Lower leg skin (tissue), 4 donors: Measurements from ENCODE around the gene PIGR. TPM values are rescaled to one million over a fixed set of nuclear protein-coding genes. Genes with fewer than 3 reads are reported as not detected.

Experiments
- DNase-seq, 2 donors: peaks; one replicate each; pipeline ENCODE4 v3.0.0-alpha.2; 2019; ENCODE audit warnings: low spot score in 2 of 2
- H3K4me3 ChIP-seq: fragments of 200-600 bp; sonication (generic); 2 replicates; pipeline ENCODE4 v1.5.1; 2017; ENCODE audit warnings: mild to moderate bottlenecking, low read depth; ENCODE audit not compliant: poor library complexity, severe bottlenecking
- POLR2A ChIP-seq, 2 donors: fragments of 450-650 bp; IDR thresholded peaks; one replicate each; pipeline ENCODE4 v1.6.1; 2016 to 2017; ENCODE audit warnings: antibody characterized with exemption in 2 of 2, mild to moderate bottlenecking in 1 of 2, moderate library complexity in 1 of 2
- WGBS, 2 donors: methylation state at CpG; one replicate each; pipeline ENCODE4 v1.1.5; 2018; 5-methylcytosine and 5-hydroxymethylcytosine counted together
- intact Hi-C: fragments of 100-400 bp; cut with DNase I; formaldehyde crosslinking; loops from one replicate; pipeline ENCODE4 v1.15.0; 2023; ENCODE audit warnings: low total_unique reads
- total RNA-seq, 4 donors: library from RNA; depleted of rRNA; stranded (reverse); fragments of >200 nt; gene quantifications; one replicate each; pipeline ENCODE4 v1.1.0, GENCODE V29; 2016
- TF ChIP-seq, protein P1 (sequence below), 3 donors: fragments of 450-650 bp; IDR thresholded peaks; one replicate each; pipeline ENCODE4 v1.5.1; 2016; ENCODE audit warnings: antibody characterized with exemption in 3 of 3, mild to moderate bottlenecking in 3 of 3, moderate library complexity in 2 of 3

PIGR gene
- total RNA-seq, 4 donors from 2014 or later, result 0.55 to 4.7 (median 2.0) TPM; not detected in 1

DNA sequence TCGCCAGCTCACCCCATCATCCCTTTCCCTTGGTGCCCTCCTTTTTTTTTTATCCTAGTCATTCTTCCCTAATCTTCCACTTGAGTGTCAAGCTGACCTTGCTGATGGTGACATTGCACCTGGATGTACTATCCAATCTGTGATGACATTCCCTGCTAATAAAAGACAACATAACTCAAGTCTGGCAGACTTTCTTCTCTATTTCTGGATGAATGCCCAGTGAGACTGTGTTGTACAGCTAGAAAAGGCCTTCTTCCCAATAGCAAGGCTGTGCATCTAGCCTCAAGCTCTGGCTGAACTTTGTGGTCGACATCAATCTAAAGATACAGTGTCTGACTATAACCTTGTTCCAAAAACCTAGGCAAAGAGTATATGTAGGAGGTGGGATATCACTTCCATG, 42.6 kb downstream of the PIGR start:
- peak in 1 of 2 donors; percentile 28 for DNase-seq
- TF ChIP-seq POLR2A (IDR thresholded peaks at IDR 0.05), result no peak
- TF ChIP-seq, protein P1, sequence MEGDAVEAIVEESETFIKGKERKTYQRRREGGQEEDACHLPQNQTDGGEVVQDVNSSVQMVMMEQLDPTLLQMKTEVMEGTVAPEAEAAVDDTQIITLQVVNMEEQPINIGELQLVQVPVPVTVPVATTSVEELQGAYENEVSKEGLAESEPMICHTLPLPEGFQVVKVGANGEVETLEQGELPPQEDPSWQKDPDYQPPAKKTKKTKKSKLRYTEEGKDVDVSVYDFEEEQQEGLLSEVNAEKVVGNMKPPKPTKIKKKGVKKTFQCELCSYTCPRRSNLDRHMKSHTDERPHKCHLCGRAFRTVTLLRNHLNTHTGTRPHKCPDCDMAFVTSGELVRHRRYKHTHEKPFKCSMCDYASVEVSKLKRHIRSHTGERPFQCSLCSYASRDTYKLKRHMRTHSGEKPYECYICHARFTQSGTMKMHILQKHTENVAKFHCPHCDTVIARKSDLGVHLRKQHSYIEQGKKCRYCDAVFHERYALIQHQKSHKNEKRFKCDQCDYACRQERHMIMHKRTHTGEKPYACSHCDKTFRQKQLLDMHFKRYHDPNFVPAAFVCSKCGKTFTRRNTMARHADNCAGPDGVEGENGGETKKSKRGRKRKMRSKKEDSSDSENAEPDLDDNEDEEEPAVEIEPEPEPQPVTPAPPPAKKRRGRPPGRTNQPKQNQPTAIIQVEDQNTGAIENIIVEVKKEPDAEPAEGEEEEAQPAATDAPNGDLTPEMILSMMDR (IDR thresholded peaks at IDR 0.05), result no peak
- WGBS, 2 donors, result 71 to 72% methylated on average over 2 of the region's 2 CpGs
- no peak overlapping the region for H3K4me3 ChIP-seq
- intact Hi-C loops, result no loop called here

DNA sequence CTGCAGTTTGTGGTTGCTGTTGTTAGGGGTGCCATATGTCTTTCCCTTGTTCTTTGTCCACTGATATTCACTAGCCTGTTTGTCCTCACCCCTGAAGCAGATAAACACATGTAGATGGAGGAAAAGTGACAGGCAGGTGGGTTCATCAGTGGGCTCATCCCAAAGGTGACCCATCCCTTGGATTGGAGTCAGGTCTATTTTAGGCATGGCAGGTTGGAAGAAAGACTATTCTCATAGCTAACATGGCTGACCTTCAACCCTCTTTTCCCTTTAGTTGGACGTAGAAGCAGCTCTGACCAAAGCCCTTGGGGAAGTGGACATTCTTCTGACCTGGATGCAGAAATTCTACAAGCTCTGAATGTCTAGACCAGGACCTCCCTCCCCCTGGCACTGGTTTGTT, 43.6 kb downstream of the PIGR start:
- DNase-seq, result peak in 1 of 2 donors; percentile 26
- H3K4me3 ChIP-seq, result no peak overlapping the region
- no peak for TF ChIP-seq POLR2A (IDR thresholded peaks at IDR 0.05)
- TF ChIP-seq, protein P1 (IDR thresholded peaks at IDR 0.05), result no peak
- intact Hi-C loops, result no loop called here
- WGBS, 2 donors, result 94 to 100% methylated on average over 1 of the region's 1 CpG

DNA sequence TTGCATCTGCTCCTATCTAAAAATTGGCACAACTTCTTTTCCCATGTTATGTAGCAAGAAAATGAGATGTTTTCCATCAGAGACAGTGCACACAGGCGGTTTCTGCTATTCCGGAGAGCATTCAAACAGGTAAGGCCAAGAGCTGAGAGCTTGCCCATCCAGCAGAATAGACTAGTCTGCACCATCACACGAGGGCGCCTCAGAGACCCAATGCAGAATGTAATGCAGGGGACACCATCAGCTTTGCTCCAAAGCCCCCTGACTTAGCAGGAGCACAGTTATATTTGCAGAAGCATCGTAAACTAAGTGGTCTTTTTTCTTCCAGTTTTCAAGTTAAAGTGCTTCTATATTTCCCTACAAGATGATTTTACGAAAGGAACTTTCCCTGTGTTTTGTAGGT, 44.3 kb downstream of the PIGR start:
- TF ChIP-seq, protein P1 (IDR thresholded peaks at IDR 0.05), result no peak
- TF ChIP-seq POLR2A (IDR thresholded peaks at IDR 0.05), result no peak
- intact Hi-C loops, result no loop called here
- 86 to 91% methylated on average over 6 of the region's 6 CpGs for WGBS, 2 donors
- DNase-seq, result peak in 1 of 2 donors; percentile 56
- H3K4me3 ChIP-seq, result no peak overlapping the region

DNA sequence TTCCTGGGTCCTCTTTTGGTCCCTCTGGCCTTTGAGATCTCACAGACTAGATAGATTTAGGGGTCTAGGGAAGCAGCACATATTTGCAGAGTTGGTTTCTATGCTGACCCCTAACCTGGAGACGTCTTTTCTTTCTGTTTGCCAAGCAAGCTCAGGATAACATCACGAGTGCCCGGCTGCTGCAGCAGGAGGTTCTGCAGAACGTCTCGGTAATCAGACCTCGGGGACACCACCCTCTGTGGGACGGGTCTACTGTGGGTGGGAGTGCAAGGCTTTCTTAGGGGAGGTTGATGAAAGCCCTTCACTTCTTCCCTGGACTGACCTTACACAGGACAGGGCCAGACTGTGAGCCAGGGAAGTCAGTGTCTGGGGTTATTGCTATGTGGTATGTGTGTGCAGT, 46.1 kb downstream of the PIGR start:
- TF ChIP-seq, protein P1 (IDR thresholded peaks at IDR 0.05), result no peak
- TF ChIP-seq POLR2A (IDR thresholded peaks at IDR 0.05), result no peak
- WGBS, 2 donors, result 91 to 97% methylated on average over 7 of the region's 7 CpGs
- H3K4me3 ChIP-seq, result no peak overlapping the region
- intact Hi-C loops, result no loop called here
- peak in 1 of 2 donors; percentile 57 for DNase-seq

DNA sequence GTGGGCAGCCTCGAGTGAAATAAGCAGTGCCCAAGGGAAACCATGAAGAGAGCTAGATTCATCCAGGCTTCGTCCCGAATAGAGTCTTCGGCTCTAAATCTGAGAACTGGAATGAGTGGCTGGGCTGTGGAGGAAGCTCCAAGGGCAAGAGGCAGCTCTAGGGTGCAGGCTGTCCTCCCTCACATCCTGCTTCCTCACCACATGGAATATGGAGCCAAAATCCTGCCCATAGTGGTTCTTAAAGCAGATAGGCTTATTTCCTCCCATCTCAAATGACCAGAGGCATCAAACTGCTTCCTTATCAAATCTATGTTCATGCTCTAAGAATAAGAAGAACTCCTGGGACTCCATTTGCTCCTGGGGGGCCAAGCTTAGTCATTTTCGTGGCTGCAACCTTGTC, 46.5 kb downstream of the PIGR start:
- peak in 1 of 2 donors; percentile 26 for DNase-seq
- no peak for TF ChIP-seq POLR2A (IDR thresholded peaks at IDR 0.05)
- TF ChIP-seq, protein P1 (IDR thresholded peaks at IDR 0.05), result no peak
- H3K4me3 ChIP-seq, result no peak overlapping the region
- intact Hi-C loops, result no loop called here
- WGBS, 2 donors, result 71 to 85% methylated on average over 5 of the region's 5 CpGs

DNA sequence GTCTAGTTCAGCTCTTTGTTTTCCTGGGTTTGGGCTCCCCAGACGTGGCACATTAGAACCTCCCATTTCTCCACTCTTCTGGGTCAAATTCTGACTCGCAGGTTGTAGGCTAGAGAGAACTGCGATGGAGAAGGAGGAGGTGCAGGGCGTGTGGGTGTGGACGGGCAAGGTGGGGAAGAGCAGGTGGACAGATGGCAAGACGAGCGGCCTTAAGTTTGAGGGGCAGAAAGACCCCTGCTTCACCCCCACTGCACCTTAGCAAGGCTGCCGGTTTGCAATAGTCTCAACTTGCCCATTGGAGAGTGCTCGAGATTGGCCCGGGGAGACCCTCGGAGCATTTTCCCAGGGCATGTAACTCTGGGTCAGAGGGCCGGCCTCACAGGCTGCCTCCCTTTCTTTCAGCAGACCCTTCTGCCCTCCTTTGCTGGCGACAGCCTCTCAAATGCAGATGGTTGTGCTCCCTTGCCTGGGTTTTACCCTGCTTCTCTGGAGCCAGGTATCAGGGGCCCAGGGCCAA, 47.3 kb downstream of the PIGR start:
- intact Hi-C loops, result no loop called here
- H3K4me3 ChIP-seq, result no peak overlapping the region
- DNase-seq, result peak in 1 of 2 donors; percentile 80
- TF ChIP-seq, protein P1 (IDR thresholded peaks at IDR 0.05), result no peak
- TF ChIP-seq POLR2A (IDR thresholded peaks at IDR 0.05), result no peak
- 79% methylated on average over 13 of the region's 13 CpGs for WGBS, 2 donors
